LNCaP clone FGC (cell line): ENCODE data around the gene FRMD8.
A peak's percentile ranks its signal among the peaks of the same experiment; 100 is the strongest.

Source experiments
- DNase-seq: peaks from one replicate; pipeline ENCODE4 v3.0.0-alpha.2; 2011; ENCODE audit warnings: low read depth
- H3K4me3 ChIP-seq: 2 replicates; pipeline ENCODE4 v1.5.1; 2011; ENCODE audit warnings: mild to moderate bottlenecking, low read depth, low read length, control low read depth
- TF ChIP-seq, protein P1 (sequence below): IDR thresholded peaks from 2 replicates; pipeline ENCODE4 v1.5.1; 2012; ENCODE audit warnings: mild to moderate bottlenecking; ENCODE audit not compliant: control insufficient read depth, insufficient read depth; ENCODE audit errors: extremely low read depth

The FRMD8 gene

GRCh38 chr11:65419460-65419771 lies 33.0 kb downstream of the FRMD8 start:
- H3K4me3 ChIP-seq = peak overlapping the region; percentile 34

DNA sequence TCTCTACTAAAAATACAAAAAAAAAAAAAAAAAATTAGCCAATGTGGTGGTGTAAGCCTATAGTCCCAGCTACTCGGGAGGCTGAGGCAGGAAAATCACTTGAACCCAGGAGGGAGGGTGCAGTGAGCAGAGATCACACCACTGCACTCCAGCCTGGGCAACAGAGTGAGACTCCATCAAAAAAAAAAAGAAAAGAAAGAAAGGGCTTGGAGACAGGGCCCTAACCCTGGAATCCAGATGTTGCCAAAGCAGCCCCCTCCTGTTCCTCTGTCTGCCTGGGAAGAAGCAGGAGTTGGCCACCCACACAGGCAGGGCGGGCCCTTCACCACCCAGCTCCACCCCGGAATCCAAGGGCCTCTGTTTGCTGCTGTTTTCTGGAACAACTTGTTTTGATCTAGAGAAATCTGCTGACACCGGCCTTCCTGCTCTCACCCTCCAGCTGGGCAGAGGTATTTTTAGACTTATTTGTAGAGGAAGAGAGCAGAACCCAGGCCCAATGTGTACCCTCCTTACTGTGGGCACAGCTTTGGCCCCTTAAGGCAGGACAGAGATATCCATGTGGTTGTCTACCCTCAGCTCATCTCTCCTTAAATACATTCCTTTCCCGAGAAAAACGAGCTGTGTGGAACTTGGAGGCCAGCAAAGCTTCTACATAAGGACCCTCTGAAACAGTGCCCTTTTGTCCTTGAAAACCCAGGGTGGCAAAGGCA lies 33.5 kb downstream of the FRMD8 start:
- peak; percentile 98 for DNase-seq

More at GRCh38 chr11:65419460-65419771, 33.0 kb downstream of the FRMD8 start:
- no peak for DNase-seq
- TF ChIP-seq, protein P1, sequence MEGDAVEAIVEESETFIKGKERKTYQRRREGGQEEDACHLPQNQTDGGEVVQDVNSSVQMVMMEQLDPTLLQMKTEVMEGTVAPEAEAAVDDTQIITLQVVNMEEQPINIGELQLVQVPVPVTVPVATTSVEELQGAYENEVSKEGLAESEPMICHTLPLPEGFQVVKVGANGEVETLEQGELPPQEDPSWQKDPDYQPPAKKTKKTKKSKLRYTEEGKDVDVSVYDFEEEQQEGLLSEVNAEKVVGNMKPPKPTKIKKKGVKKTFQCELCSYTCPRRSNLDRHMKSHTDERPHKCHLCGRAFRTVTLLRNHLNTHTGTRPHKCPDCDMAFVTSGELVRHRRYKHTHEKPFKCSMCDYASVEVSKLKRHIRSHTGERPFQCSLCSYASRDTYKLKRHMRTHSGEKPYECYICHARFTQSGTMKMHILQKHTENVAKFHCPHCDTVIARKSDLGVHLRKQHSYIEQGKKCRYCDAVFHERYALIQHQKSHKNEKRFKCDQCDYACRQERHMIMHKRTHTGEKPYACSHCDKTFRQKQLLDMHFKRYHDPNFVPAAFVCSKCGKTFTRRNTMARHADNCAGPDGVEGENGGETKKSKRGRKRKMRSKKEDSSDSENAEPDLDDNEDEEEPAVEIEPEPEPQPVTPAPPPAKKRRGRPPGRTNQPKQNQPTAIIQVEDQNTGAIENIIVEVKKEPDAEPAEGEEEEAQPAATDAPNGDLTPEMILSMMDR = no peak

GRCh38 chr11:65420506-65420905 lies 34.1 kb downstream of the FRMD8 start:
- no peak for DNase-seq
- TF ChIP-seq, protein P1 = no peak
- H3K4me3 ChIP-seq = peak overlapping the region; percentile 39

More for the DNA sequence above, 33.5 kb downstream of the FRMD8 start:
- TF ChIP-seq, protein P1 = no peak
- H3K4me3 ChIP-seq = peak overlapping the region; percentile 39

- H3K4me3 ChIP-seq = peak overlapping the region; percentile 86
- DNase-seq = peak; percentile 95
- TF ChIP-seq, protein P1 = no peak
Measured at GRCh38 chr11:65420979-65421793, 34.7 kb downstream of the FRMD8 start.

DNA sequence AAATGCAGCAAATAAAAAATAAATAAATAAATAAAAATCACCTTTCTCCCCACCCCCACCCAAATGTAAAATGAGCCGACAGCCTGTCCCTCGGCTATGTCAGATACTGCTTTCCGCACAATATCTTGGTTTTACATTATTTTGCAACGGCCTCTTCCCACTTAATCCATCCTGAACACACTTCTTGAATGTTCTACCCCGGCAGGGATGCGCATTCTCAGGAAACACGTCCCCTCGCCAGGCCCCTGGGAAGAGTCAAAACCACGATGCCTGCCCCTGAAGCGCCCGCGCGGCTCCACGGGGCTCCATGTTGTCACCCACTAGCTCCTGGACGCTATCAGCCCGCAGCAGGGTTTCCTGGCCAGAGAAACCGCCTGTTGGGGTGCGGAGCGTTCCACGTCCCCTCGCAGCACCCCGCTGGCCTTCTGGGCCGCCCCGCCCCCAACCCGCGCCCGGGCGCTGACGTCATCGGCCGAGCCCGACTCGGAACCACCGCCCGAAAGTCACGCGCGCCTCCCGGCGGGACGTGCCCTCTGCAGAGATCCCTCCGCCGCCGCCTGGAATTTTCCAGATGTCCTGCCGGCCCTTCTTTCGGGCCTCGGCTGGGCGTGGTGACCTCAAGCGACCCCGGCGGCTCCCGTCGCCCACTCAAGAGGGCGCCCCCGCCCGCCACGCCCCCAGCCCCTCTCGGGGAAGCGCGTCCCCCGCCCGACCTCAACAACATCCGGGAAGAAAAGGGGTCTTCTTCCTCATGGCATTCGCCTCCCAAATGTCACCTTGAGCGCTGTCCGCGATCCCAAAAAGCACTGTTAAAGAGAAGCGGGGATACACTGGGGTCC lies 35.6 kb downstream of the FRMD8 start:
- peak overlapping the region; percentile 86 for H3K4me3 ChIP-seq
- DNase-seq = peak; percentile 90
- TF ChIP-seq, protein P1 = no peak

DNA sequence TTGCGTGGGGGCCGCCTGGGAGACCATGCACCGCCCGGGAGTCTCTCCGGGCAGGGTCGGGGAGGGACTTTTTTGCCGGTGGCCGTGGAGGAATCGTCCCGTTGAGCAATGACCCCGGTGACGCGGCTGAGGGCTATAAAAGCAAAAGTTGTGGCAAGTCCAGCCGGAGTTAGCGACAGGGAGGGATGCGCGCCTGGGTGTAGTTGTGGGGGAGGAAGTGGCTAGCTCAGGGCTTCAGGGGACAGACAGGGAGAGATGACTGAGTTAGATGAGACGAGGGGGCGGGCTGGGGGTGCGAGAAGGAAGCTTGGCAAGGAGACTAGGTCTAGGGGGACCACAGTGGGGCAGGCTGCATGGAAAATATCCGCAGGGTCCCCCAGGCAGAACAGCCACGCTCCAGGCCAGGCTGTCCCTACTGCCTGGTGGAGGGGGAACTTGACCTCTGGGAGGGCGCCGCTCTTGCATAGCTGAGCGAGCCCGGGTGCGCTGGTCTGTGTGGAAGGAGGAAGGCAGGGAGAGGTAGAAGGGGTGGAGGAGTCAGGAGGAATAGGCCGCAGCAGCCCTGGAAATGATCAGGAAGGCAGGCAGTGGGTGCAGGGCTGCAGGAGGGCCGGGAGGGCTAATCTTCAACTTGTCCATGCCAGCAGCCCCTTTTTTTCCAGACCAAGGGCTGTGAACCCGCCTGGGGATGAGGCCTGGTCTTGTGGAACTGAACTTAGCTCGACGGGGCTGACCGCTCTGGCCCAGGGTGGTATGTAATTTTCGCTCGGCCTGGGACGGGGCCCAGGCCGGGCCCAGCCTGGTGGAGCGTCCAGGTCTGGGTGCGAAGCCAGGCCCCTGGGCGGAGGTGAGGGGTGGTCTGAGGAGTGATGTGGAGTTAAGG lies 36.4 kb downstream of the FRMD8 start, which contains the start of gene NEAT1:
NEAT1 (plus strand) TSS at position 166 of the 883 bp plus-strand sequence.
- TF ChIP-seq, protein P1 = no peak
- peak; percentile 75 for DNase-seq
- H3K4me3 ChIP-seq = peak within 1 kb of the TSS; percentile 86
